Vagina (tissue), 2 donors: ENCODE measurements around the gene SRP68.

Experiments
- POLR2A ChIP-seq, 2 donors: fragments of 450-650 bp; IDR thresholded peaks; one replicate each; pipeline ENCODE4 v1.6.1; 2017; ENCODE audit warnings: antibody characterized with exemption in 2 of 2, mild to moderate bottlenecking in 2 of 2, moderate library complexity in 2 of 2
- TF ChIP-seq, protein P1 (sequence below), 3 experiments: fragments of 450-650 bp in 2 of 3; fragments of 200-600 bp in 1 of 3; sonication (generic) in 1 of 3; IDR thresholded peaks; one replicate each; pipeline ENCODE4 v1.5.1; 2017 to 2019; ENCODE audit warnings: antibody characterized with exemption in 3 of 3, mild to moderate bottlenecking in 2 of 3, moderate library complexity in 2 of 3

DNA sequence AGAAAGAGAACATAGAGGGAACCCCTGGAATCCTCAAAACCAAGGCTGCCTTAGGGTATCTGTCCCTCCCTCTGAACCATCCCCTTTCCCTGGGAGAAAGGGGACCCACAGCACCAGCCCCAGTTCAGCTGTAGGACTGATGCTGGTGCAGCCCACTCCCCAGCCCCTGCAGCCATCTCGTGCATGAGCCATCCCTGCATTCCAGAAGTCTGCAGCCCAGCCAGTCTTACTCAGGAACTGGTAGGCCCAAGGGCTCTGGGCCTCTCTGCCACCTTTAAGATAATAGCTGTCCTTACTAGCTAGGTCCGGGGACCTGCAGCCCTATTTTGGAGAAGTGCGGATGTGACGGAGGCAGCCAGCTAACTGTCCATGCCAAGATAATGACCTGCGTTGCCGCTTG lies 39.2 kb downstream of the SRP68 start:
- TF ChIP-seq POLR2A (IDR thresholded peaks at IDR 0.05), result no peak
- TF ChIP-seq, protein P1, sequence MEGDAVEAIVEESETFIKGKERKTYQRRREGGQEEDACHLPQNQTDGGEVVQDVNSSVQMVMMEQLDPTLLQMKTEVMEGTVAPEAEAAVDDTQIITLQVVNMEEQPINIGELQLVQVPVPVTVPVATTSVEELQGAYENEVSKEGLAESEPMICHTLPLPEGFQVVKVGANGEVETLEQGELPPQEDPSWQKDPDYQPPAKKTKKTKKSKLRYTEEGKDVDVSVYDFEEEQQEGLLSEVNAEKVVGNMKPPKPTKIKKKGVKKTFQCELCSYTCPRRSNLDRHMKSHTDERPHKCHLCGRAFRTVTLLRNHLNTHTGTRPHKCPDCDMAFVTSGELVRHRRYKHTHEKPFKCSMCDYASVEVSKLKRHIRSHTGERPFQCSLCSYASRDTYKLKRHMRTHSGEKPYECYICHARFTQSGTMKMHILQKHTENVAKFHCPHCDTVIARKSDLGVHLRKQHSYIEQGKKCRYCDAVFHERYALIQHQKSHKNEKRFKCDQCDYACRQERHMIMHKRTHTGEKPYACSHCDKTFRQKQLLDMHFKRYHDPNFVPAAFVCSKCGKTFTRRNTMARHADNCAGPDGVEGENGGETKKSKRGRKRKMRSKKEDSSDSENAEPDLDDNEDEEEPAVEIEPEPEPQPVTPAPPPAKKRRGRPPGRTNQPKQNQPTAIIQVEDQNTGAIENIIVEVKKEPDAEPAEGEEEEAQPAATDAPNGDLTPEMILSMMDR (IDR thresholded peaks at IDR 0.05), result no peak
